Peyer's patch (tissue), 4 donors: ENCODE measurements around the gene OMP. TPM values are rescaled to one million over a fixed set of nuclear protein-coding genes. Genes with fewer than 3 reads are reported as not detected.

ENCODE experiments used
- DNase-seq, 3 donors: peaks; one replicate each; pipeline ENCODE4 v3.0.0-alpha.2; 2017 to 2019
- H3K27ac ChIP-seq, 4 donors: fragments of 200-600 bp; sonication (generic); one replicate each; pipeline ENCODE4 v1.5.1; 2016 to 2019
- H3K27me3 ChIP-seq, 2 donors: fragments of 200-600 bp; sonication (generic); one replicate each; pipeline ENCODE4 v1.5.1; 2019
- H3K36me3 ChIP-seq, 3 donors: fragments of 200-600 bp; sonication (generic); one replicate each; pipeline ENCODE4 v1.5.1; 2016 to 2019
- H3K4me1 ChIP-seq, 4 donors: fragments of 200-600 bp; sonication (generic); one replicate each; pipeline ENCODE4 v1.5.1; 2016 to 2019
- H3K4me3 ChIP-seq, 4 donors: fragments of 200-600 bp; sonication (generic); 1 replicate in 3 of 4; 2 replicates in 1 of 4; pipeline ENCODE4 v1.5.1; 2016 to 2019; ENCODE audit warnings: mild to moderate bottlenecking in 1 of 4
- H3K9me3 ChIP-seq, 4 donors: fragments of 200-600 bp; sonication (generic); one replicate each; pipeline ENCODE4 v1.5.1; 2016 to 2019; ENCODE audit warnings: mild to moderate bottlenecking in 1 of 4
- POLR2A ChIP-seq, 2 donors: fragments of 450-650 bp; IDR thresholded peaks; one replicate each; pipeline ENCODE4 v1.5.1; 2017; ENCODE audit warnings: antibody characterized with exemption in 2 of 2, mild to moderate bottlenecking in 2 of 2, moderate library complexity in 2 of 2
- total RNA-seq, 4 donors: library from RNA; depleted of rRNA; stranded (reverse); fragments of >200 nt; gene quantifications; one replicate each; pipeline ENCODE4 v1.1.0, GENCODE V29; 2016
- TF ChIP-seq, protein P1 (sequence below), 6 experiments: fragments of 450-650 bp in 4 of 6; fragments of 200-600 bp in 2 of 6; sonication (generic) in 1 of 6; IDR thresholded peaks; one replicate each; pipeline ENCODE4 v1.5.1; 2017 to 2019; ENCODE audit warnings: antibody characterized with exemption in 6 of 6, mild to moderate bottlenecking in 3 of 6, moderate library complexity in 1 of 6

OMP gene
- total RNA-seq, 4 donors from 2014 or later: 11.2 to 44.3 (median 21.3) TPM

DNA sequence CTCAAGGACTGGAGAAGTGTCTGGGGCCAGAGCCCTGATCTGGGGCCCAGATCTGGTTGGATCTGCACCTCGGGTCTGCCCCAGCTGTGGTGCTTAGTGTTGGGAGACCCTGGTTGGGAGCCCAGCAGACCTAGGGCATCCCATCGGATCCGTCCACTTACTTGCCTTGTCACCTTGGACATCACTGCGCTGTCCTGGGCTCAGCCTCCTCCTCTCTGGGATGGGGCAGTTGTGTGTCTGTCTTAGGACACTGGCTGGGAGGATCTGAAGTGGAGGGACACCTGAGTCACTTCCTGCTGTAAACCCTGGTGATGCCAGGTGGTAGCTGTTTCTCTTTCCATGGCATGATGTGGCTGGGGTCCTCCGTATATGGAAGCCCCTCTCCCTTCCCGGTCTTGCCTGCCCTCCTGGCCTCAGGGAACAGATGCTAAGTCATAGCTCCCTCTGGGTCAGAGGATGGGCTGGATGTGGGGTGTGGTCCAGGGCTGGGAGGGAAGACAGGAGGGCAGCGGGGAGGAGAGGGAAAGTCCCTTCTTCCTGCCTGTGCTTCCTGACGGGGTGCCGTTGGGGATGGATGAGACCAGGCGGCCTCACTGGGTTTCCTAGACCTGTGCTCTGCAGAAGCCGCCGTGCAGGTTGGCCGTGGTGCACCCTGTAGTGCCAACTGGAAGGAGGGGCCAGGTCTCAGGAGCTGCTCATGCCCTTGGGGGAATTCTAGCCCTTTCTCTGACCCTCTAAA lies 12.1 kb upstream of the OMP start:
- DNase-seq: peak in 1 of 3 donors; percentile 52
- Histone ChIP-seq H3K4me3 (no peak overlapping the region), H3K27ac (peak overlapping the region in 3 of 4 donors; percentile 3 to 99 (median 23)), H3K27me3 (no peaks in the 10 kb centered on the region), H3K9me3 (no peaks in the 10 kb centered on the region), H3K4me1 (peaks cover 0 to 66% (median 19%) of the 10 kb centered on the region in 4 donors), H3K36me3 (peaks cover 0 to 9% (median 0%) of the 10 kb centered on the region in 3 donors)
- TF ChIP-seq, protein P1, sequence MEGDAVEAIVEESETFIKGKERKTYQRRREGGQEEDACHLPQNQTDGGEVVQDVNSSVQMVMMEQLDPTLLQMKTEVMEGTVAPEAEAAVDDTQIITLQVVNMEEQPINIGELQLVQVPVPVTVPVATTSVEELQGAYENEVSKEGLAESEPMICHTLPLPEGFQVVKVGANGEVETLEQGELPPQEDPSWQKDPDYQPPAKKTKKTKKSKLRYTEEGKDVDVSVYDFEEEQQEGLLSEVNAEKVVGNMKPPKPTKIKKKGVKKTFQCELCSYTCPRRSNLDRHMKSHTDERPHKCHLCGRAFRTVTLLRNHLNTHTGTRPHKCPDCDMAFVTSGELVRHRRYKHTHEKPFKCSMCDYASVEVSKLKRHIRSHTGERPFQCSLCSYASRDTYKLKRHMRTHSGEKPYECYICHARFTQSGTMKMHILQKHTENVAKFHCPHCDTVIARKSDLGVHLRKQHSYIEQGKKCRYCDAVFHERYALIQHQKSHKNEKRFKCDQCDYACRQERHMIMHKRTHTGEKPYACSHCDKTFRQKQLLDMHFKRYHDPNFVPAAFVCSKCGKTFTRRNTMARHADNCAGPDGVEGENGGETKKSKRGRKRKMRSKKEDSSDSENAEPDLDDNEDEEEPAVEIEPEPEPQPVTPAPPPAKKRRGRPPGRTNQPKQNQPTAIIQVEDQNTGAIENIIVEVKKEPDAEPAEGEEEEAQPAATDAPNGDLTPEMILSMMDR (IDR thresholded peaks at IDR 0.05): no peak
- TF ChIP-seq POLR2A (IDR thresholded peaks at IDR 0.05): no peak

DNA sequence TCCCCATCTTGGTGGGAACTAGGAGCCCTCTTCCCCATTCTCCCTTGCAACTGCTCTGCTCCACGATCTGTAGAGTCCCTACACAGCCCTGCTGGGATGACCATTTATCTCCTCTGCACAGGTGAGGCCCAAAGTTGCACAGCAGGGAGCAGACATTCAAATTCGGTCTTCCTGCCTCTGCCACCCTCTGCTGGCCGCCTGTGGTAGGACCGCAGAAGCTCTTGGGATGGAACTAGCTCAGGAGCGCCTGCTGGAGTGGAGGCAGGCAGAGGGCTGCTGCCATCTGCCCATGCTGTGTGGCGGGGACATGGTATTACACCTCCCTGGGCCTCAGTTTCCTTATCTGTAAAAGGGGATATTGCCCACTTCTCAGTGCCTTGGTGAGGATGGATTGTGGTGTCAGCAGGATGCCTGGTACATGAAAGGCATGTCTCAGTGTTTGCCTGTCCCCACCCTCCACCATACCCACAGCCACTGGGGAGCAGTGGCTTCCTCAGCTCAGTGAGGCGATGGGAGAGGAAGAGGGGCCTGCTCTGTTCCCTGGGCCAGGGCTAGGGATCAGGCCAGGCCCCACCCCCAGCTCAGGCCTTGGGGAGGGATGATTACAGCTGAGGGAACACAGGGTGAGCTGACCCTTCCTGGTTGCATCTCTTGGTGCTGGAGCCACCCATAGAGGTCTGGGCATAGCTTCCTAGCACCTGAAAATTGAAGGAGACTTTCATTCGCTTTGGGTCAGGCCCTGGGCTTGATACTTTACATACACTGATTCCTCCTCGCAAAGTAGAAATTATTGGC lies 11.3 kb upstream of the OMP start:
- Histone ChIP-seq H3K4me3 (no peak overlapping the region), H3K9me3 (no peaks in the 10 kb centered on the region), H3K27ac (peak overlapping the region in 2 of 4 donors; percentile 23 to 99), H3K36me3 (peaks cover 0 to 7% (median 0%) of the 10 kb centered on the region in 3 donors), H3K4me1 (peaks cover 0 to 63% (median 18%) of the 10 kb centered on the region in 4 donors), H3K27me3 (no peaks in the 10 kb centered on the region)
- DNase-seq: peak; percentile 70 to 94 (median 92)
- TF ChIP-seq POLR2A (IDR thresholded peaks at IDR 0.05): peak in 1 of 2 donors; percentile 34
- TF ChIP-seq, protein P1 (IDR thresholded peaks at IDR 0.05): peak; percentile 79 to 99 (median 90)

DNA sequence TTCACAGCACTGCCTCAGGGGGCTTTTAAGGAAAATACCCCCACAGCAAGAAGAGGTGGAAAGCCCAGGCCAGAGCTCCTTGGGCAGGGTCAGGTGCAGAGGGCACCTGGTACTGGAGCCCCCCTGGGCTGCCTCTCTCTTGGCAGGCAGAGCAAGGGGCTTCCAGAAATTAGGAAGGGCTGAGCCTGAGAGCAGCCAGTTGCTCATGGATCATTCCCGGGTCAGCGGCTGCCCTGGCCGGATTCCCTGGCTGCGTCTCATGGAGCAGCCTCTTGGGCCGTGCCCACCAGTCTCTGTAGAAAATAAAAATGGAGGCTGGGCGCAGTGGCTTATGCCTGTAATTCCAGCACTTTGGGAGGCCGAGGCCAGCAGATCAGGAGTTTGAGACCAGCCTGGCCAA lies 10.3 kb upstream of the OMP start:
- peaks cover 0 to 65% (median 18%) of the 10 kb centered on the region in 4 donors for H3K4me1 ChIP-seq
- H3K9me3 ChIP-seq: no peaks in the 10 kb centered on the region
- TF ChIP-seq POLR2A (IDR thresholded peaks at IDR 0.05): no peak
- TF ChIP-seq, protein P1 (IDR thresholded peaks at IDR 0.05): no peak
- H3K36me3 ChIP-seq: peaks cover 0 to 7% (median 0%) of the 10 kb centered on the region in 3 donors
- no peak overlapping the region for H3K27ac ChIP-seq
- no peak overlapping the region for H3K4me3 ChIP-seq
- H3K27me3 ChIP-seq: no peaks in the 10 kb centered on the region
- no peak for DNase-seq

DNA sequence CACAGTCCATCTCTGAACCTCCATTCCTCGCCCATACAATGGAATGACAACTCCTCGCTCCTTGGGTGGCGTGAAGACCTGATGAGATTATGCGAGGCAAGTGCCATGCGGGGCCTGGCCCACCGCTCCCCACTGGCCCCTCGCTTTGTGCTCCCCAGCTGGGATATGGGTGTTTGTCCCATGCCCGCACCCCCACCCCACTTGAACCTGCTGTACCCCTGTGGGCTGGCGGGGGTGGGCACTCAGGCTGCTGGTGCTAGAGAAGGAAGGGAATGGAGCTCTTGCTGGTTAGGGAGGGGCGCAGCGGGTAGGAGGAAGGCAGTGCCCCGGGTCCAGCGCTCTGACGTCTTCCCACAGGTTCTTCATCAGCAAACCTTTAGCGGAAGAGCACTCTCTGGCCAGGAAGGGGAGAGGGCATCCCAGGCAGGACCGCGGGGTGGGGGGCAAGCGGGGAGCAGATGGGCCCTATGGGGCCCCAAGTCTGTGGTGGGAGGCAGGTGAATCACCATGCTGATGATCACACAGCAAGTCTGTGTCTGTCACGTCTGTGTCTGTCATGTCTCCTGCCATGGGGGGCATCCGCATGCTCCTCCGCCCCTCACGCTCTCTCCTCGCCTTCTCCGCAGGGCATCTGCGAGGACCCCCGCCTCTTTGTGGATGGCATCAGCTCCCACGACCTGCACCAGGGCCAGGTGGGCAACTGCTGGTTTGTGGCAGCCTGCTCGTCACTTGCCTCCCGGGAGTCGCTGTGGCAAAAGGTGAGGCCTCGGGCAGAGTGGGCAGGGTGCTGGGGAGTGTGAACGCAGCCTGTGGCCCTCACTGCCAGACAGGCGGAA lies 9.4 kb upstream of the OMP start:
- Histone ChIP-seq H3K4me3 (no peak overlapping the region), H3K27ac (no peak overlapping the region), H3K36me3 (peaks cover 0 to 7% (median 0%) of the 10 kb centered on the region in 3 donors), H3K4me1 (peaks cover 0 to 56% (median 16%) of the 10 kb centered on the region in 4 donors), H3K9me3 (no peaks in the 10 kb centered on the region), H3K27me3 (no peaks in the 10 kb centered on the region)
- TF ChIP-seq POLR2A (IDR thresholded peaks at IDR 0.05): no peak
- TF ChIP-seq, protein P1 (IDR thresholded peaks at IDR 0.05): no peak
- DNase-seq: no peak
